Superior temporal gyrus (tissue), 1 donor: ENCODE results near the gene TUFM.
A peak's percentile ranks its signal among the peaks of the same experiment; 100 is the strongest.
"Not testable (repeated sequence)": the region's sequence is repeated elsewhere in the genome, so short reads cannot be mapped to it uniquely, and the experiment has no call there.

ENCODE experiments used
- DNase-seq: peaks from one replicate; pipeline ENCODE4 v3.0.0-alpha.2; 2016; ENCODE audit errors: extremely low spot score

TUFM gene

DNA sequence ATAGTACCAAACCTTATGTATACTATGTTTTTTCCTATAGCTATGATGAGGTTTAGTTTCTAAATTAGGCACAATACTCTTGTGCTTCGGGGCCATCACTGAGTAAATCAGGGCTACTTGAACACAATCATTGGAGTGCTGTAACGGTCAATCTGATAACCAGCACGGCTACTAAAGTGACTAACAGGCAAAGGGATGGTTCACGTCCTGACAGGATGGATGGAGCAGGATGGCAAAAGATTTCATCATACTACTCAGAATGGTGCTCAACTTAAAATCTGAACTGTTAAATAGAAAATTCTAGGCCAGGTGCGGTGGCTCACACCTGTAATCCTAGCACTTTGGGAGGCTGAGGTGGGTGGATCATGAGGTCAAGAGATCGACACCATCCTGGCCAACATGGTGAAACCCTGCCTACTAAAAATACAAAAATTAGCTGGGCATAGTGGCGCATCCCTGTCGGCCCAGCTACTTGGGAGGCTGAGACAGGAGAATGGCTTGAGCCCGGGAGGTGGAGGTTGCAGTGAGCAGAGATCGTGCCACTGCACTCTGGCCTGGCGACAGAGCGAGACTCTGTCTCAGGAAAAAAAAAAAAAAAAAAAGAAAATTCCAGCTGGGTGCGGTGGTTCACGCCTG lies 7.0 kb downstream of the TUFM start:
- DNase-seq, result no peak

DNA sequence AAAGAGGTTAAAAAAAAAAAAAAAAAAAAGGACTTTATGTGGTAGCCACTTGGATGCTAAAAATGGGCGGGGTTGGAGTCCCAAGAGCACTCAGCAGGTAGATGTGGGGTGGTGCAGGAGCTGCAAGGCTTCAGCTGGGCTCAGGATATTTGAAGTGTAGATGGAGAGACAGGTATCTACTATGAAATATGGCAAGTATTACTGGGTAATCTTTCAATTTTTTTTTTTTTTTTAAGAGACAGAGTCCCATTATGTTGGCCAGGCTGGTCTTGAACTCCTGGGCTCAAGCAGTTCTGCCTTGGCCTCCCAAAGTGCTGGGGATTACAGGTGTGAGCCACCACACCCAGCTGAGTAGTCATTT lies 7.6 kb downstream of the TUFM start:
- DNase-seq, result no peak

DNA sequence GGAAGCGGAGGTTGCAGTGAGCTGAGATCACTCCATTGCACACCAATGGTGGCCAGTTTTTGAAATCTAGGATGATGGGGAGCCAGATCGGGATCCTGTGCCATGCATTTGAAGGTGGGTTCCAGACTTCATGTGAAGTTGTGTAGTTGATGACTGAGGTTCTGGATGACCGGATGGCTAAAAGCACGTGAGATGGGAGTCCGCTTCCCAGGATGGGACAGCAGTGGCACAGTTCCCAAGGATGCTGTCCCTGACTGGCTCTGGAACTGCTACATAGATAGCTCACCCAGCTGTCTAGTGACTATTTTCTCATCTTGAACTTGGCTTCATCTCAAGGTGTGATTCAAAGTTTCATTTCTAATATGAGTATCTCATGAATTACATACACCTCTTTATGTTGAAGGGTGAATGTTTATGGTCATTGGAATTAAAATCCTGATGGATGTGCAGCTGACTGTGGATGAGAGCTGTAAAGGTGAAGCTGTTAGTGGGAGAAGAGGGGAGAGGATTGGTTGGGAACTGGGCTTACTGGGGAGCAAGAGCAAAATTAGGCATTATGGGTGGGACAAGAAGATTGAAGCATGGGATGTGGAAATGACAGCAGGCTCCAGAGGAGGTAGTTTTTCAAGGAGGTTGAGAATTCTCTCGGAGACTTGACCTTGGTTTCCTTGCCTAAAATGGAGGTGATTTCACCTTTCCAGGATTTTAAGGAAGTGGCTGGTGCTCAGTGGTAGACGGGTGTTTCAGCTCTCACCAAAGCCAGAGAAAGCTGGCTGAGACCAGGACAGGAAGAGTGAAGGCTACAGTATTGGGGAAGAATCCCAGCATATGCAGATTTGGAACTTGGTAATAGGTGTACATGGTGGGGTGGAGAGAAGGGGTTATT lies 8.2 kb downstream of the TUFM start:
- DNase-seq, result no peak

DNA sequence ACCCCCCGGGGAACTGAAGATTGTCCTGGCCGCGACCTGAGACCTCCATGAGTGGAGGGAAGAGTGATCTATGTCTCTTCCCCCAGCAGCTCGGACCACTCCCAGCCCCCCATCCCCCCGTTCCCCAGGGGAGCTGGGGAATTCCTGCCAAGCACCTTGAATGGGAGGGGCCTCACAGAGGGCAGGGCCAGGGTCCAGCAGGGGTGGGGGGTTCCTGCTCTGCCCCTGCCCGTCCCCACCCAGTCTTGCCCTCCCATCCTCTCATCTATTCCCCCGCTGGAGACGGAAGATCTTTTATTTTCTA lies 9.4 kb downstream of the TUFM start:
- DNase-seq, result no peak

DNA sequence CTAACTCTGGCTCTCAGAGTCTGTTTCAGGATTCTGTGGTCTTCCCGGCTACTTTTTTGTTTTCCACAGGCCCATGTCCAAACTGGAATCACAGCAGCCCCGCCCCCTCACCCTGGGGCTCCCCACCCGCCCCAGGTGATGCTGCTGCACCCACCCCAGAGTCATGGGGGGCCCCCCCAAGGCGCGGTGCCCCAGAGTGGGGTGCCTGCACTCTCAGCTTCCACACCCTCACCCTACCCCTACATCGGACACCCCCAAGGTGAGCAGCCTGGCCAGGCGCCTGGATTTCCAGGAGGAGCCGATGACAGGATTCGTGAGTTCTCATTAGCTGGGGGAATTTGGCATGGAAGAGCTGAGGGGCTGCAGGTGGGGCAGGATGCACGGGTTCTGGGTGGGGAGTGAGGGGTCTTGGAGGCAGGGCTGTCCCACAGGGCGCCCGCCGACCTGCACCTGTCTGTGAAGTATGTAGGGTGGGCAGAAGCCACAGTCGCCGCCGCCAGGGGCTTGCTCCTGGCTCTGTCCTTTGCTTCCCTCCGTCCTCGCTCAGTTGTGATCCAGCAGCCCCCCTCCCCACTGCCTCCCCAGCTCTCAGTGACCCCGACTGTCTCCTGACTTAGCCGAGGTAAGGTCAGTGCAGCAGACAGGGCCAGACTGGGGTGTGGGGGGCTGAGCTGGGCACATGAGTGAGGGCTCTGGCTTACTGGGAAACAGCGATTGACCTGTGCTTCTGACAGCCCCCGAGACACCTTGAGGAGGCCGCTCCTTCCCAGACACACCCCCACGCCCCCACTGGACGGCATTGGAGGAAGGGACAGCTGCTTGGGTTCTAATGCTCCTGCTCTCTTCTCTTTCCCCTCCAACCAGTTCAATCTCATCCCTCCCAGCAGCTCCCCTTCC lies 10.0 kb downstream of the TUFM start:
- no peak for DNase-seq

DNA sequence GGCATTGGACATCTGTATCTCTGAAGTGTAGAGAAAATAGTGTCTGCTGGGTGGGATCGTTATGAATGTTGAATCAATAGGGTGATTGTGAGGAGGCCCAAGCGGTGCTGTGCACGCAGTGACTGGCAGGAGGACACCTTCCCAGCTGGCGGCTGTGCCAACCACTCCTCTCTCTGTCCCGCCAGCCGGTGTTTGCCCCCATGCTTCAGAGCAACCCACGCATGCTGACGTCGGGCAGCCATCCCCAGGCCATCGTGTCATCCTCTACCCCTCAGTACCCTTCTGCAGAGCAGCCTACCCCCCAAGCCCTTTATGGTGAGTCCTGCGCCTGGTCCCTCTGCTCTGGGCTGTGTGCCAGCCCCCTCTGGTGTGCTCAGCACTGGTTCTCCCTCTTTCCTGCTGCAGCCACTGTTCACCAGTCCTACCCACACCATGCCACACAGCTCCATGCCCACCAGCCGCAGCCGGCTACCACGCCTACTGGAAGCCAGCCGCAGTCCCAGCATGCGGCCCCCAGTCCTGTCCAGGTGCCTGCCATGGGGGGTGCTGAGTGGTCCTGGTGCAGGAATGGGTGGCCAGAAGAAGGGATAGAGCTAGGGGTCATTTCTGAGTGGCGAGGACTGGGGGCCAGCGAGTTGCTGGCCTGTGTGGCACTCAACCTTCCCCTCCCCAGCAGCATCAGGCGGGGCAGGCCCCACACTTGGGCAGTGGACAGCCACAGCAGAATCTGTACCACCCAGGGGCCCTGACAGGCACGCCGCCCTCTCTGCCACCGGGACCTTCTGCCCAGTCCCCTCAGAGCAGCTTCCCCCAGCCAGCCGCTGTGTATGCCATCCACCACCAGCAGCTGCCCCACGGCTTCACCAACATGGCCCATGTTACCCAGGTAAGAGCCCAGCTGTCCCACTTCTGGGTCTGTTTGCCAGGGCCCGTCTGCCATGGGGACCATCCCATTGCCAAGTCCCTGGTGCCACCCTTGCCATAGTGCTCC lies 11.0 kb downstream of the TUFM start:
- DNase-seq, result no peak

DNA sequence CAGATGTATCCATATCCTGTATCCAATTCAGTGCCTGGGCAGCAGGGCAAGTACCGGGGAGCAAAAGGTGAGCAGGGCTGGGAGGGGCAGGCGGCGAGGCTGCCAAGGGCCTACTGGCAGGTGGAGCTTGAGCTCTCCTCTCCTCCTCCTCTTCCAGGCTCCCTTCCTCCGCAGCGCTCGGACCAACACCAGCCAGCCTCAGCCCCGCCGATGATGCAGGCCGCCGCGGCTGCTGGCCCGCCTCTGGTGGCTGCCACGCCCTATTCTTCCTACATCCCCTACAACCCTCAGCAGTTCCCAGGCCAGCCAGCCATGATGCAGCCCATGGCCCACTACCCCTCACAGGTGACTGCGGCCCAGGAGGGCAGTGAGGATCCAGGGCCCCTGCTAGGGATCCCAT lies 11.8 kb downstream of the TUFM start:
- no peak for DNase-seq

DNA sequence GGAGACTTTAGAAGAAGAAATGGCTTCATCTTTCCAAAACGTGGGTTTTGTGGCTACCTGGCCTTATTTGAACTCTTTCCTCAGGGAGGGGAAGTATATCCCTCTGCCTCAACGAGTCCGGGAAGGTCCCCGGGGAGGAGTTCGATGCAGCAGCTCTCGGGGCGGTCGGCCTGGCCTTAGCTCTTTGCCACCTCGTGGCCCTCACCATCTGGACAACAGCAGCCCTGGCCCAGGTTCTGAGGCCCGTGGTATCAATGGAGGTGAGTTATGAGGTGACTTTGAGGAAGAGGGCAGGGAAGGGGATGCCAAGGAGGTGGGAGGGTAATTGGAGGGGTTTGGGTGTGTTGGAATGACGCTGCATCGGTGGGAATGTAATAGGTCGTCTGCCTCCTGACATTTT lies 15.6 kb downstream of the TUFM start:
- no peak for DNase-seq

DNA sequence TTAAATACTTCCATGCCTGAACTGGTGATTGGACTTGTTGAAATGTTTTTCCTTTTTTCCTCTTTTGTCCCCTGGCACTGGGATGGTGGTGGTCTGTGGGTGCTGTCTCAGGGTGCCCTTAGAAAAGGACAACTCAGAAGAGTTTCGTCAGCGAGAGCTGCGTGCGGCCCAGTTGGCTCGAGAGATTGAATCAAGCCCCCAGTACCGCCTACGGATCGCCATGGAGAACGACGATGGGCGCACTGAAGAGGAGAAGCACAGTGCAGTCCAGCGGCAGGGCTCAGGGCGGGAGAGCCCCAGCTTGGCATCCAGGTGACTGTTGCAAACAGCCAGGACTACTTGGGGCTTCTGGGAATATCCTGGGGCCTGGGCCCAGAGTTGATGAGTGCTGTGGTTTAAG lies 16.4 kb downstream of the TUFM start:
- DNase-seq, result no peak

DNA sequence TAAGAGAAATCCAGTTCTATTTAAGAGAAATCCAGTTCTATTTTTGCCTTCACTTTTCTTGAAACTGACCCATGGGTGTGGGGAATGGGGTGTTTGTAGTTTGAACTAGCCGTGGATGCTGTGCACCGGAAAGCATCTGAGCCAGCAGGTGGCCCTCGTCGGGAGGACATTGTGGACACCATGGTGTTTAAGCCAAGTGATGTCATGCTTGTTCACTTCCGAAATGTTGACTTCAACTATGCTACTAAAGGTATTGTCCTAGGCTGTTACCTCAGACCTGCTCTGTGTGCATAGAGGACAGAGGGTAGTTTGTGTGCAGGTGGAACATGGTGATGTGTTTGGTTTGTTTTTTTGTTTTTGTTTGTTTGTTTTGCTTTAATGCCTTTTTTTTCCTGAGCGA lies 20.0 kb downstream of the TUFM start:
- no peak for DNase-seq

DNA sequence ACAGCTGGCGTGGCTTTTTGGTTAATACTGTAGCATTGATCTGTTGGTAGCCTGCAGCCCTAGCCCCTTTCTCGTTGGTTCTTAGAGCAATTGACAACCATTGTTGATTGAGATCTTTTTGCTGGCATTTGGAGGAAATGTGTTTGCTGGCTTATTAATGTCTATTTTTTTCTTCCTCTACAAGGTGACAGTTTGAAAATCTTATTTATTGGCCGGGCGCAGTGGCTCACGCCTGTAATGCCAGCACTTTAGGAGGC lies 21.5 kb downstream of the TUFM start:
- DNase-seq, result no peak

DNA sequence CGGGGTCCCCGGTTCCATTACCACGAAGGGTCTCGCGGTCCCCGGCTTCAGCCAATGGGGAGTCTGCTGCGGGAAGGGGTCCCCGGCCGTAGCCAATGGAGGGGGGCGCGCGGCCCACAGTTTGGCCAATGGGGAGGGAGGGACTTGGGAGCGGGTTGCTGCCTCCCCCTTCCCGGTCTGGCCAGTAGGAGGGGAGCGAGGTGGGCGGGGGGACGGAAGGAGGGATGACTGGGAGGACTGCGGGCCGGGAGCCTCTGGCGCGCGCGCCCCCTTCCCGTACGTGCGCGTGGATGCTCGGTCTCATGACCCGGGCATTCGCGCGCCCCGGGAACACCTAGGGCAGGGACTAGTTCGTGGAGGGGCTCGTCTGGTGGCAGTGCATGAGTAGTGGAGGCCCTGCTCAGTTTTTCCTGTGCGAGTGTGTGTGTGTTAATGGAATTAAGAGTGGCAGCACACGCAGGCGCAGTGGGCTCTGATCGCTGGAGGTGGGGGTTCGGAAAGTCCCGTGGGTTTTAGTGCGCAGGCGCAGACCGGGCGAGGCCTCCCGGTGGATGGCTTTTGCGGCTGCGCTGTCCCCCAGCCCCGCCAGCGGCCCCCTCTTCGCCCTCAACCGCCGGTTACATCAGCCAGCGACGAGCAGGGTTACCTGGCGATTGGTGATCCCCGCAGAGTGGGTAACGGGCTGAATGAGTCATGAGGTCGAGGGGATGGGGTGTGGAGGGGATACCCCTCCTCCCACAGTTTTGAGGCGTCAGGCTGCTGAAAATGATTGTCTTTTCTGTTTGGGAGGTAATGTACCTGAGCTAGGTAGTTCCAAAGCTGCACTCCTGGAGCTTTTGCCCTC lies 22.1 kb downstream of the TUFM start:
- DNase-seq, result peak; percentile 92

DNA sequence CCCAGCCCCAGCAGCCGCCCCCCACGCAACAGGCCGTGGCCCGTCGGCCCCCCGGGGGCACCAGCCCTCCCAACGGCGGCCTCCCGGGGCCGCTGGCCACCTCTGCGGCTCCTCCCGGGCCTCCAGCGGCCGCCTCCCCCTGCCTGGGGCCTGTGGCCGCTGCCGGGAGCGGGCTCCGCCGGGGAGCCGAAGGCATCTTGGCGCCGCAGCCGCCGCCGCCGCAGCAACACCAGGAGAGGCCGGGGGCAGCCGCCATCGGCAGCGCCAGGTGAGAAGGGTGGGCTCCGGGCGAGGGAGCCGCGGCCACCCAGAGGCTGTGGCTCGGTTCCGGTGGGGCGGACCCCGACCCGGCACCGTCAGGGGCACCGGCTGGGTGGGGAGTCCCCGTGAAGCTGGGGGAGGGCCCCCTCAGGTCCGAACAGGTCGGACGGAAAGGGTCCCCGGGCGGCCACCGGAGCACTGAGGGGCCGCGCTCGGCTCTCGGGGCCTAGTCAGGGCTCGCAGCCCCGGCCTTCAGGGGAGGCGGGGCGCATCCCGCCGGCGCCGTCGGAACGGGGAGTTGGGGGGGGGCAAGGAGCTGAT lies 22.8 kb downstream of the TUFM start:
- DNase-seq, result no peak

DNA sequence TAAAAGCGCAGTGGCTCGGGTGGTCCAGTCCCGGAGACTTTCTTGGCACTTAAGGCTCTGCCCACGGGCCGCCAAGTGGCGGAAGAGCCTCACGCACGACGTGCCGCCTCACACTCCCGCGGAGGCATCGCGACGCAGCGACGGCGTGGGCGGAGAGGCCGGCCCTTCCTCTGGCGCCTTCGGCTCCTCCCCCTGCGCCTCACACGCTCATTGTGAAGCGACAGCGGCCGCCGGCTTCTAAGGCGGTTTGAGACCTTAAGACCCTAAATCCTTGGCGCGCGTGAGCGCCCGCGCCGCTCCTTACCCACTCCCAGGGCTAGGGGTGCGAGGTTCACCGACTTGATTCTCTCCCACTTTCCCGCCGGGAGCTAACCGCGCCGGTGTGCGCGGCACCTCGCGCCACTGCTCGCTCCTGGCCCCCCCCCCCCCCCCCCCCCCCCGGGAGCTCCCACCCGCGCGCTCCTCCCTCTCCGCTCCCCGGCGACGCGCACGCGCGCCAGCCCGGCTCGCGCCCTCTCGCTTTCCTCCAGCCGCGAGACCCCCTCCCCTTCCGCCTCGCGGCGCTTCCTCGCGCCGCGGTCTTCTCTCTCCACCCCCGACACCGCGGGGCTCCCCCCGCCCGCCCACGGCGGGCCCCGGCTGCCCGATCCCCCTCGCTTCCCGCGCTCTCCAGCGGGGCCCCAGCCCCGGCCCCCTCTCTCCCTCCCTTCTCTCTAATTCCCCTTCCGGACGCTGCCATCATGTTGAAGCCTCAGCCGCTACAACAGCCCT lies 23.4 kb downstream of the TUFM start, which contains the start of gene ATXN2L:
TSS of gene ATXN2L (plus strand) at position 480 of the 771 bp plus-strand sequence. CDS start at position 741, 261 bp downstream.
- DNase-seq, result peak; percentile 95

DNA sequence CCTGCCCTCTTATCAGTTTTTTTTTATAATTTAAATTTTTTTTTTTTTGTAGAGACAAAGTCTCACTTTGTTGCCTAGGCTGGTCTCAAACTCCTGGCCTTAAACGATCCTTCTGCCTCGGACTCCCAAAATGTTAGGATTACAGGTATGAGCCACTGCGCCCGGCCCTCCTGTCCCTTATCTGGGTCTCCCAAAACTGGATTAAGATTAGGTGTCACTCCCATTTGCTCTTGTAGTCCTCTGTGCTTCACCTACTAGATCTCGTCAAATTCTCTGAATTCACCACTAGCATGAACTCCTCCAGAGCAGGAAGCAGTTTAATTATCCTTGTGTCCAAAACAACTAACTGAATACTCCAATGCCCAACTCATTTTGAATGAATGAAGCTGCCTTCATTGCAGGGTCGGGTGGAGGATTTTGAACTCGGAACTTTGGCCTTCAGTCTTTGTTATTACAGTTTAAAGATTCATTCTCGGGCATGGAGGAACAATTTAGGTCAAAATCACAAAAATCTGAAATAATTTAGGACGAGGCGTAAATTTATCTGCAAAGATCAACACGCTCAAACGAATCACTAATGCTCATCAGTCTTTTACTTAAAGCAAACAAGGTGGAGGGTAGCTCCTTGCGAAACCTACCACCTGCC lies 24.2 kb downstream of the TUFM start:
- DNase-seq, result peak; percentile 17

DNA sequence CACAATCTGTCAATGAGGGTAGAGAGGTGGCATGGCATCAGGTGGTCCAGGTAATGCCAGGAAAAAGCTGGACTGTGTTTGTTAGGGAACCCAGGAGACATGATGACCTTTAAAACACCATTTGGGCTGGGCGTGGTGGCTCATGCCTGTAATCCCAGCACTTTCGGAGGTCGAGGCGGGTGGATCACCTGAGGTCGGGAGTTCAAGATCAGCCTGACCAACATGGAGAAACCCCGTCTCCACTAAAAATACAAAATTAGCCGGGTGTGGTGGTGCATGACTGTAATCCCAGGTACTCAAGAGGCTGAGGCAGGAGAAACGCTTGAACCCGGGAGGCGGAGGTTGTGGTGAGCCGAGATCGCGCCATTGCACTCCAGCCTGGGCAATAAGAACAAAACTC lies 25.6 kb downstream of the TUFM start:
- DNase-seq, result not testable (repeated sequence)

DNA sequence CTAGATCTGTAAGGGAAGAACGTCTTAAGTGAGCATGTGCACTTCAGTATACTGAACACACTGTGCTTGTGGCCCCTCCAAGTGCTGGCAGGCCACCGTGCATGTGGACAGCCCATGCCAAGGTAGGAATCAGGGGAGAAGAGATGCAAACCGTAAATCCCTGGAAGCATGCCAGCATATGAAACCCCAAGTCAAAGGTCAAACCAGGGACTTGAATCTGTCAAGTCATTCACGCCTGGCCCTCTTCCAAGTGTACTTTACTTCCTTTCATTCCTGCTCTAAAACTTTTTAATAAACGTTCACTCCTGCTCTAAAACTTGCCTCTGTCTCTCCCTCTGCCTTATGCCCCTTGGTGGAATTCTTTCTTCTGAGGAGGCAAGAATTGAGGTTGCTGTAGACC lies 26.1 kb downstream of the TUFM start:
- DNase-seq, result no peak

DNA sequence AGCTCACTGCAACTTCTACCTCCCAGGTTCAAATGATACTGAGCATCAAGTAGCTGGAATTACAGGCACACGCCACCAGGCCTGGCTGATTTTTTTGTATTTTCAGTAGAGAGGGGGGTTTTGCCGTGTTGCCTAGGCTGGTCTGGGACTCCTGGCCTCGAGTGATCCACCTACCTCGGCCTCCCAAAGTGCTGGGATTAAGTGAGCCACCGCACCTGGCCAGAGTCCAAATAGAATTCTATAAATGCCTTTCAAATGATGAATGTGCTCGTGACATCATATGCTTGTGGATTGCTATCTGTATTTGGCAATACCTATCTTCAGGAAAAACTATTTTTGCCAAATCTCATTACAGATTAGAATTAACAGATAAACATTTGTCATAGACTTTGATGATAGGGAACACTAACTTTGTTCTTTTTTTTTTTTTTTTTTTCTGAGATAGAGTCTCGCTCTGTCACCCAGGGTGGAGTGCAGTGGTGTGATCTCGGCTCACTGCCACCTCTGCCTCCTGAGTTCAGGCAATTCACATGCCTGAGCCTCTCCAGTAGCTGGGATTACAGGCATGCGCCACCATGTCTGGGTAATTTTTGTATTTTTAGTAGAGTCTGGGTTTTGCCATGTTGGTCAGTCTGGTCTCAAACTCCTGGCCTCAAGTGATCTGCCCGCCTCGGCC lies 38.6 kb downstream of the TUFM start:
- not testable (repeated sequence) for DNase-seq
